Smooth muscle cell (in vitro differentiated cells): ENCODE measurements around the gene IL19. TPM values are rescaled to one million over a fixed set of nuclear protein-coding genes. Genes with fewer than 3 reads are reported as not detected.

Experiments used
- DNase-seq: peaks from one replicate; lab custom pipeline; 2025; ENCODE audit not compliant: unreplicated experiment; lab: John Stamatoyannopoulos, UW
- H2AFZ ChIP-seq: fragments of 200-600 bp; sonication (generic); 2 replicates; pipeline ENCODE4 v1.6.0; 2016; ENCODE audit warnings: antibody characterized with exemption, low read depth, mild to moderate bottlenecking
- H3F3A ChIP-seq: fragments of 200-600 bp; sonication (generic); 2 replicates; pipeline ENCODE4 v1.6.0; 2017; ENCODE audit warnings: antibody characterized with exemption, low read depth
- H3K27ac ChIP-seq: fragments of 200-600 bp; sonication (generic); 2 replicates; pipeline ENCODE4 v1.5.1; 2016; ENCODE audit warnings: low read depth, mild to moderate bottlenecking
- H3K27me3 ChIP-seq: fragments of 200-600 bp; sonication (generic); 2 replicates; pipeline ENCODE4 v1.6.1; 2016; ENCODE audit warnings: low read depth, mild to moderate bottlenecking
- H3K36me3 ChIP-seq: fragments of 200-600 bp; sonication (generic); 2 replicates; pipeline ENCODE4 v1.5.1; 2016; ENCODE audit warnings: low read depth
- H3K4me1 ChIP-seq: fragments of 200-600 bp; sonication (generic); 2 replicates; pipeline ENCODE4 v1.5.1; 2016; ENCODE audit warnings: low read depth
- H3K4me2 ChIP-seq: fragments of 200-600 bp; sonication (generic); 2 replicates; pipeline ENCODE4 v1.6.0; 2016; ENCODE audit warnings: mild to moderate bottlenecking
- H3K4me3 ChIP-seq: fragments of 200-600 bp; sonication (generic); 2 replicates; pipeline ENCODE4 v1.5.1; 2016; ENCODE audit warnings: mild to moderate bottlenecking
- H3K79me2 ChIP-seq: fragments of 200-600 bp; sonication (generic); 2 replicates; pipeline ENCODE4 v1.6.0; 2016; ENCODE audit warnings: low read depth, mild to moderate bottlenecking
- H3K9ac ChIP-seq: fragments of 200-600 bp; sonication (generic); 2 replicates; pipeline ENCODE4 v1.6.0; 2016; ENCODE audit warnings: low read depth
- H3K9me3 ChIP-seq: fragments of 200-600 bp; sonication (generic); replicated peaks from 2 replicates; pipeline ENCODE4 v1.5.1; 2016; ENCODE audit warnings: low read depth
- H4K20me1 ChIP-seq: fragments of 200-600 bp; sonication (generic); 2 replicates; pipeline ENCODE4 v1.6.0; 2016; ENCODE audit warnings: low read depth
- CTCF ChIP-seq: fragments of 200-600 bp; sonication (generic); IDR thresholded peaks from 2 replicates; pipeline ENCODE4 v1.5.1; 2017; ENCODE audit warnings: borderline replicate concordance, mild to moderate bottlenecking, antibody characterized with exemption; ENCODE audit not compliant: insufficient read depth, poor library complexity, severe bottlenecking
- WGBS: methylation state at CpG from one replicate; pipeline ENCODE4 v1.1.7; 2016; ENCODE audit warnings: low lambda C conversion rate; 5-methylcytosine and 5-hydroxymethylcytosine counted together
- polyA plus RNA-seq: library from polyadenylated mRNA; unstranded; fragments of >200 nt; fragmentation: Nextera tagmentation; extraction: Ambion mirVana; gene quantifications from 2 replicates; pipeline ENCODE4 v1.2.1, GENCODE V29; 2016
- total RNA-seq: library from RNA; depleted of rRNA; stranded (reverse); fragments of >200 nt; gene quantifications from 2 replicates; pipeline ENCODE4 v1.2.3, GENCODE V29; 2014

Gene IL19
- total and polyA plus RNA-seq, 2 experiments from 2014 or later: 0.35 TPM; not detected in 1

GRCh38 chr1:206723462-206723804 lies 47.1 kb upstream of the IL19 start:
- Histone ChIP-seq H3K9me3 (no peaks in the 10 kb centered on the region), H3K9ac (no peak overlapping the region), H3K4me2 (peak overlapping the region; percentile 50), H3K36me3 (no peaks in the 10 kb centered on the region), H3K79me2 (peaks cover 99% of the 10 kb centered on the region), H3K4me3 (no peak overlapping the region), H3K4me1 (peaks cover 11% of the 10 kb centered on the region), H2AFZ (no peak overlapping the region), H3K27ac (peak overlapping the region; percentile 50), H3F3A (no peaks in the 10 kb centered on the region), H4K20me1 (peaks cover 100% of the 10 kb centered on the region), H3K27me3 (no peaks in the 10 kb centered on the region)
- no peak for DNase-seq
- no peak for TF ChIP-seq CTCF
- WGBS: 78% methylated on average over 4 of the region's 4 CpGs

- Histone ChIP-seq H3K4me1 (peaks cover 11% of the 10 kb centered on the region), H3K27ac (peak overlapping the region; percentile 50), H3K9me3 (no peaks in the 10 kb centered on the region), H4K20me1 (peaks cover 100% of the 10 kb centered on the region), H3K4me3 (no peak overlapping the region), H3K9ac (no peak overlapping the region), H3K79me2 (peaks cover 98% of the 10 kb centered on the region), H2AFZ (no peak overlapping the region), H3K27me3 (no peaks in the 10 kb centered on the region), H3F3A (no peaks in the 10 kb centered on the region), H3K36me3 (no peaks in the 10 kb centered on the region), H3K4me2 (peak overlapping the region; percentile 50)
- TF ChIP-seq CTCF: no peak
- 62% methylated on average over 12 of the region's 12 CpGs for WGBS
- DNase-seq: no peak
These were observed 46.6 kb upstream of the IL19 start for GRCh38 chr1:206723805-206724472.

- 72% methylated on average over 9 of the region's 9 CpGs for WGBS
- H3K79me2 ChIP-seq: peaks cover 87% of the 10 kb centered on the region
- no peak for DNase-seq
- no peak overlapping the region for H3K4me3 ChIP-seq
- no peak overlapping the region for H3K27ac ChIP-seq
- no peaks in the 10 kb centered on the region for H3F3A ChIP-seq
- peaks cover 100% of the 10 kb centered on the region for H4K20me1 ChIP-seq
- TF ChIP-seq CTCF: peak; percentile 61
- H3K36me3 ChIP-seq: no peaks in the 10 kb centered on the region
- H3K4me2 ChIP-seq: no peak overlapping the region
- no peak overlapping the region for H2AFZ ChIP-seq
- H3K4me1 ChIP-seq: peaks cover 11% of the 10 kb centered on the region
- no peak overlapping the region for H3K9ac ChIP-seq
- no peaks in the 10 kb centered on the region for H3K27me3 ChIP-seq
- no peaks in the 10 kb centered on the region for H3K9me3 ChIP-seq
These were observed 45.2 kb upstream of the IL19 start for GRCh38 chr1:206725109-206725963.
